Omental fat pad (tissue), 4 donors: ENCODE data around the gene CD6. TPM values are rescaled to one million over a fixed set of nuclear protein-coding genes. Genes with fewer than 3 reads are reported as not detected.

ENCODE experiments used
- ATAC-seq: fragments of 150-250 bp; one replicate; pipeline ENCODE4 v1.9.1; 2016; ENCODE audit warnings: mild to moderate bottlenecking, moderate library complexity; ENCODE audit not compliant: low FRiP score
- DNase-seq: peaks from one replicate; pipeline ENCODE4 v3.0.0-alpha.2; 2019; ENCODE audit warnings: low spot score
- CTCF ChIP-seq, 3 donors: fragments of 450-650 bp; IDR thresholded peaks; one replicate each; pipeline ENCODE4 v1.5.1; 2016 to 2017; ENCODE audit warnings: antibody characterized with exemption in 3 of 3, mild to moderate bottlenecking in 3 of 3, moderate library complexity in 2 of 3
- total RNA-seq, 4 donors: library from RNA; depleted of rRNA; stranded (reverse); fragments of >200 nt; gene quantifications; one replicate each; pipeline ENCODE4 v1.1.0, GENCODE V29; 2016

The CD6 gene
- total RNA-seq, 4 donors from 2014 or later = 0.79 to 6.5 (median 2.2) TPM

DNA sequence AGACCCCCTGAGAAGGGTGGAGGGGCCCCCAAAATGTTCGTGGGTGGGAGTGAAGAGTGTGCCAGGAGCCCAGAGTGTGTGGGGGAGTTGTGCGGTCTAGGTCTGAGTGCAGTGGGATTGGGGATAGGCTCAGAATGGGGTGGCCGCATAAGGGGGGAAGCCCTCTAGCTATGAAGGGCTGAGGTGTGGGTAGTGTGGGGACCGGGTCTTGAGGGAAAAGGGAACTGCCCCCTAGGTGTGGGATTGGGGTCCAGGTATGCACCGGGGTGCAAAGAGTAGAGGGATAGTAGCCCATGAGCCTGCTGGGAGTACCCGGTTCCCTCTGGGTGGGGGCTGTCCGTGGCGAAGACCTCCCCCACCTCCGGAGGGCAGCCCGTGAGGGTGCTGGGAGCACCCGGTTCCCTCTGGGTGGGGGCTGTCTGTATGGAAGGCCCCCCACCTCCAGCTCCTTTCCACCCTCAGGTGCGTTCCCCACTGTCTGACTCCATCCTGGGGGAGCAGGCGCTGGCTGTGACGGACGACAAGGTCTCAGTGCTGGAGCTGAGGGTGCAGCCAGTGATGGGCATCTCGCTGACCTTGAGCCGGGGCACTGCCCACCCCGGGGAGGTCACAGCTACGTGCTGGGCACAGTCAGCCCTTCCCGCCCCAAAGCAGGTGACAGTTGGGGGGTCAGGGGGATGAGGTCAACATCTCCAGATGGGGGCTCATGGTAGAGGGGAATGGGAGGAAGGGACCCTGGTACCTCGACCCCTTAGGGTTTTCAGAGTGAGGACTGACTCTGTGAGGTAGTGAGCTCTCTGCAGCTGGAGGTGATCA lies 36.5 kb upstream of the CD6 start:
- no peak for DNase-seq
- ATAC-seq = no peak
- TF ChIP-seq CTCF (IDR thresholded peaks at IDR 0.05) = no peak

DNA sequence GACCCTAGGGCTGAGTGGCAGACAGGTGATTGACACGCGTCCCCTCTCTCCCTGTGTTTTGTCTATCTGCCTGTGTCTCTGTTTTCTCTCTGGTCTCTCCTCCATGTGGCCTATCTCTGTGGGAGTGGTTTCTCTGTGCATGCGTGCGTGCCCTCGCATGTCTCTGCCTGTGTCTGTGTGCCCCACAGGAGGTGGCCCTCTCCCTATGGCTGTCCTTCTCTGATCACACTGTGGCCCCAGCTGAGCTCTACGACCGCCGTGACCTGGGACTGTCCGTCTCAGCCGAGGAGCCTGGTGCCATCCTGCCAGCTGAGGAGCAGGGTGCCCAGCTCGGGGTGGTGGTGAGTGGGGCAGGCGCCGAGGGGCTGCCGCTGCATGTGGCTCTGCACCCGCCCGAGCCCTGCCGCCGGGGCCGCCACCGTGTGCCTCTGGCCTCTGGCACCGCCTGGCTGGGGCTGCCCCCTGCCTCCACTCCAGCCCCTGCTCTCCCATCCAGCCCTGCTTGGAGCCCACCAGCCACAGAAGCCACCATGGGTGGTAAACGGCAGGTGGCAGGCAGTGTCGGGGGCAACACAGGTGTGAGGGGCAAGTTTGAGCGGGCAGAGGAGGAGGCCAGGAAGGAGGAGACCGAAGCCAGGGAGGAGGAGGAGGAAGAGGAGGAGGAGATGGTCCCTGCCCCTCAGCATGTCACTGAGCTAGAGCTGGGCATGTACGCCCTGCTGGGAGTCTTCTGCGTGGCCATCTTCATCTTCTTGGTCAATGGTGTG lies 35.6 kb upstream of the CD6 start:
- ATAC-seq = no peak
- DNase-seq = no peak

DNA sequence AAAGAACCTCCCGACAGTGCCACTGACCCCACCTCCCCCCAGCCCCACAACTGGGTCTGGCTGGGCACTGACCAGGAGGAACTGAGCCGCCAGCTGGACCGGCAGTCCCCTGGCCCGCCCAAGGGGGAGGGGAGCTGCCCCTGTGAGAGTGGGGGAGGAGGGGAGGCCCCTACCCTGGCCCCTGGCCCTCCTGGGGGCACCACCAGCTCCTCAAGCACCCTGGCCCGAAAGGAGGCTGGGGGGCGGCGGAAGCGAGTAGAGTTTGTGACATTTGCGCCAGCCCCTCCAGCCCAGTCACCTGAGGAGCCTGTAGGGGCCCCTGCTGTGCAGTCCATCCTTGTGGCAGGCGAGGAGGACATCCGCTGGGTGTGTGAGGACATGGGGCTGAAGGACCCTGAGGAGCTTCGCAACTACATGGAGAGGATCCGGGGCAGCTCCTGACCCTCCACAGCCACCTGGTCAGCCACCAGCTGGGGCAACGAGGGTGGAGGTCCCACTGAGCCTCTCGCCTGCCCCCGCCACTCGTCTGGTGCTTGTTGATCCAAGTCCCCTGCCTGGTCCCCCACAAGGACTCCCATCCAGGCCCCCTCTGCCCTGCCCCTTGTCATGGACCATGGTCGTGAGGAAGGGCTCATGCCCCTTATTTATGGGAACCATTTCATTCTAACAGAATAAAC lies 34.9 kb upstream of the CD6 start:
- no peak for TF ChIP-seq CTCF (IDR thresholded peaks at IDR 0.05)
- ATAC-seq (no peak), DNase-seq (no peak)

More for the DNA sequence above, 35.6 kb upstream of the CD6 start:
- TF ChIP-seq CTCF (IDR thresholded peaks at IDR 0.05) = no peak

GRCh38 chr11:60937144-60937527 lies 34.3 kb upstream of the CD6 start:
- ATAC-seq (no peak), DNase-seq (no peak)
- no peak for TF ChIP-seq CTCF (IDR thresholded peaks at IDR 0.05)

- ATAC-seq (no peak), DNase-seq (no peak)
- TF ChIP-seq CTCF (IDR thresholded peaks at IDR 0.05) = no peak
Measured at GRCh38 chr11:60937811-60938210, 33.7 kb upstream of the CD6 start.

- DNase-seq (no peak), ATAC-seq (no peak)
- no peak for TF ChIP-seq CTCF (IDR thresholded peaks at IDR 0.05)
Measured at GRCh38 chr11:60938500-60938899, 33.0 kb upstream of the CD6 start.
